GM18867 (cell line): ENCODE results near the gene SETBP1.

Experiments
- ATAC-seq: cut with Tn5 transposase; IDR thresholded peaks from one replicate; pipeline ENCODE4 v1.9.1; 2021; ENCODE audit warnings: mild to moderate bottlenecking, moderate library complexity; ENCODE audit not compliant: unreplicated experiment

Gene SETBP1

DNA sequence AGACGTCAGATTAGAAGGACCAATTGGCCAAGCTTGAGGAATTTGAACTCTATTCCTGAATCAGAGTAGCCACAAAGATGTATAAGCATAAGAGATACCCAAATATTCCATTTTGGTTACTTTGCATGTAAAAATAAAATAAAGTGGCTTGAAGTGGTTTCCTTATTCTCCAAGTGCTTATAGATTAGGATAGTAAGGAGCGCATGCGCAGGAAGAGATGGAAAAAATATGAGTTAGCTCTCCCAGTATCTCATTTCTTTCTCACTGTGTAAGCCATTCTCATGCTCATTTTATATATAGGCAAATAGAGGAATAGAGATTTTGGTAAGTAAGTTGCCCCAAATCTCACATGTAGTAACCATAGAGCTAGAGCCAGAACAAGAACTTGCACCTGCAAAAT is 241.3 kb downstream of the SETBP1 start:
- ATAC-seq = no peak

- no peak for ATAC-seq
These were observed 242.3 kb downstream of the SETBP1 start for GRCh38 chr18:44922968-44923367.

GRCh38 chr18:44924785-44925499 is 244.3 kb downstream of the SETBP1 start:
- ATAC-seq = no peak

DNA sequence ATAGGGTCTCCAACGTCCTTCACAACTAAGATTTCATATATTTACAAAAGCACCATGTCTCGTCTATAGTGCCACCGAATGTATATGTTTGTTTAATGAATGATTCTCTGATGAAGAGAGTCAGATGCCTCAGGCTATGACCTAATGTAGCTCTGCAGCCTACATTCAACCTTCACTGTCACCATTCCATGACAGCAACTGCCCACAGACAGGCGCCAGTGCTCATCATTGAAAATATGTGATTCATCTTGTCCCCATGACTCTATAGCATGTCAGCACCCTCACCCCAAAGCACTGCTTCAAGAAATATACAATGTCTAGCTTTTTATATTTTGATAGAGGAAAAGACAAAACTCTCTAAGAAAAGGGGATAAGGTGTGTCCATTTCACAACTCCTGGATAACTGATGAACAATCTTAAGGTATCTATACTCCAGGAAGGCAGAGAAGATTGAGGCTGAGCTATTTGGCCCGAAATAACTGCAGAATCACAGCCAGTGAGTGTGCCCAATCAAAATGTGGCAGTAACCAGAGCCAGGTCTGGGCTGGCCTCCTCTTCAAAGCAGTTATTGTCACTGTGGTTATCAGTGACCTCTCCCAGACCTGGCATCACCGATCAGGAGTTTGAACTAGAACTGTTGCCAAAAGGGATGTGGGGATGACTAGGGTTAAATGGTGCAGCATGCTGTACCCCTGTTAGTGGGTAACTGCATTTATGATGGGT is 246.6 kb downstream of the SETBP1 start:
- ATAC-seq = no peak

- ATAC-seq = no peak
These were observed 254.2 kb downstream of the SETBP1 start for GRCh38 chr18:44934901-44935300.

DNA sequence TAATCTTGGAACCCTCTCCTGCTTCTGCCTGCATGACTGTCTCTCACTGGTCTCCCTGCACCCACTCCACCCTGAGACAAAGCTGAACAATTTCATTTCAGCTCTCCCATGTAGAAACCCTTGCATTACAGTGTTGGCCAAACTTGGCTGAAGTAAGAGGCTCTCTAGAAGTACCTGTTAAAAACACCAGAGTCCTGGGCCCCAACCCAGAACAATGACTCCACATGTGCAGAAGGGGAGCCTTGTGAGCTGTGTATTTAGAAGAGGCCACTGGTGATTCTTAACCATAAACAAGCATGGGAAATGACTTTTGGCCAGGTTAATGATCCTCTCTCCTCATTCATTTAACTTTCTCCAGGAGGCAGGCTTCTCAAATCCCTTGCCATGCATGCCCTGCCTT is 254.8 kb downstream of the SETBP1 start:
- no peak for ATAC-seq

DNA sequence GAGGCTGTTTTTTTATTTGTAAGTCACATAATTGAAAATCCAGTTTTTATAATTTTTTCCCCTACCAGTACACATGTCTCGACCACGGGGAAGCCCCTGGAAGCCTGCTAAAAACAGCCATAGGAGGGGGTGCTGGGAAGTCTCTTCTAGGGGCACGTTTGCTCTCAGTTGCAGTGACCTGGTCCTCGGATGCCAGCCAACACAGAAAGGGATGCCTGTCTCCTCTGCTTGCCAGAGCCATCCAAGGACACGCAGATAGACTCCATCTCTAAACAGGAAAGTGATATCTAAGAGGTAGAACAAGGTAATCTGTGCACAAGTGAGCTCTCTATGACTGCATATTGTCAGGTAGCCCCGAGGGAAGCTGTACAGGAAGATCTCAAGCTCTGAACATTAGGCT is 255.8 kb downstream of the SETBP1 start:
- no peak for ATAC-seq

DNA sequence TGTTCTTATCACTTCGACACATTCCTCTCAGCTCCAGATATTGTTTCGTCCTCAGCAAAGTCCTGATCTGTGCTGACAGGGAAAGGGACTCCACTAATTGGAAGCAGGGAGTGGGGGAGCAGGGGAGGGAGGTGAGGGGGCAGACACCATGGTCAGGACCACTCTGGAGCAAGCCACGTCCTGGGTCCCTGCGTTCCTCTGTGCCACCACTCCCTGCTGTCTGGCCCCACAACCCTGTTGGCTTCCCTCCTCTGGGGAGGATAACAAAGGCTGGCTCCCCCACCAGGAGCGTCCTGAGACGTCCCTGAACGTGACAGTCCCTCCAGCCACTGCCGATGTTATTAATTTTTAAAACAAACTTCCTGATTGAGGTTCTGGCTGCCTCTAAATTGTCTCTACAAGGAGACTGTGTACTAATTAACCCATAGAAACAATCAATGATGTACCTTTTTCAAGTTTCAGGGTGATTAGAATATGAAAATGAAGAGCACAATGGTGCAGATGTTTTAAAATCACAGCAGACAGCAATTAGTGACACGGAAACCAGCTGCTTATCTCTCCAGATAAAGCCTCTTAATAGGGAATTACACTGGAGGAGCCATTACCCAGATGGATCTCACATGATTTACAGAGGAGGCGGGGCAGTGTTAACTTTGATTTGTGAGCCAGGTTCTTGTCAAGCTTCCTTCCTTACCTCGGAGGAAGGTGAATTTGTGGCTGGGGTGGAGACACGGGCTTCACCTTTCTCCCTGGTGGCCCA is 257.5 kb downstream of the SETBP1 start:
- ATAC-seq = no peak

- no peak for ATAC-seq
These were observed 258.3 kb downstream of the SETBP1 start for GRCh38 chr18:44938720-44939665.

- no peak for ATAC-seq
These were observed 260.8 kb downstream of the SETBP1 start for GRCh38 chr18:44941516-44941915.

GRCh38 chr18:44942073-44942472 is 261.4 kb downstream of the SETBP1 start:
- no peak for ATAC-seq

- no peak for ATAC-seq
These were observed 262.7 kb downstream of the SETBP1 start for GRCh38 chr18:44943311-44943881.

GRCh38 chr18:44944461-44944860 is 263.8 kb downstream of the SETBP1 start:
- no peak for ATAC-seq

DNA sequence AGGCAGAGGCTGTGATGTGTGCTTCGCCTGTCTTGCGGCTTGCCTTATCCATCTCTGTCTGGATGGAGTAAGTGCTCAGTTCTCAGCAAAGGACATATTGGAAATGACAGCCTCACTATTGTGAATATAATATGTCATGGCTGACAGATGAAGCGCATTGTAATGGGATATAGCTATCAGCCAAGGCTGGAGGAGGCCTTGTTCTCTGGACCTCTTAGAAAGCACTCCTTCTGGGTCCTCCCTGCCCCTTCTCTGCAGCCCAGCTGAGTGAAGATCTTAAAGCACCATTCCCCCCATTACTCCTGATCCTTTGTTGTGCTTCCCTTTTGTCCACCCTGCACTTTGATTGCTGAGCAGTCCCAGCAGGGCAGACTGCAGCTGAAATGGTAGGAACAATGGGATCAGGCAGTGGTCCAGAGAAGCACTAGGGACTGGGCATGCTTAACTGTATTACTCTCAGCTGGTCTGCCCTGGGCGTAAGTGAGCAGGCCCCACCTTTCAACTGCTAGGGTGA is 265.3 kb downstream of the SETBP1 start:
- no peak for ATAC-seq

GRCh38 chr18:44946529-44947113 is 265.9 kb downstream of the SETBP1 start:
- ATAC-seq = no peak

GRCh38 chr18:44949967-44950366 is 269.3 kb downstream of the SETBP1 start:
- no peak for ATAC-seq

DNA sequence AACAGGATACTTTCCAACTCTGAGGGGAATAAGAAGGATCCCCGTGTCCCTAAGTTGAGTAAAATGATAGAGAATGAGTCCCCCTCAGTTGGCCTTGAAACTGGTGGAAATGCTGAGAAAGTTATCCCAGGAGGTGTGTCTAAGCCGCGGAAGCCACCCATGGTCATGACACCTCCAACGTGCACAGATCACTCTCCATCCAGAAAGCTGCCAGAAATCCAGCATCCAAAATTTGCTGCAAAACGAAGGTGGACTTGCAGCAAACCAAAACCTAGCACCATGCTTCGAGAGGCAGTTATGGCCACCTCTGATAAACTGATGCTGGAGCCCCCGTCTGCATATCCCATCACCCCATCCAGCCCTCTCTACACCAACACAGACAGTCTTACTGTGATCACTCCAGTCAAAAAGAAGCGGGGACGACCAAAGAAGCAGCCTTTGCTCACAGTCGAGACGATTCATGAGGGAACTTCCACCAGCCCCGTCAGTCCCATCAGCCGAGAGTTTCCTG is 270.1 kb downstream of the SETBP1 start:
- ATAC-seq = no peak

DNA sequence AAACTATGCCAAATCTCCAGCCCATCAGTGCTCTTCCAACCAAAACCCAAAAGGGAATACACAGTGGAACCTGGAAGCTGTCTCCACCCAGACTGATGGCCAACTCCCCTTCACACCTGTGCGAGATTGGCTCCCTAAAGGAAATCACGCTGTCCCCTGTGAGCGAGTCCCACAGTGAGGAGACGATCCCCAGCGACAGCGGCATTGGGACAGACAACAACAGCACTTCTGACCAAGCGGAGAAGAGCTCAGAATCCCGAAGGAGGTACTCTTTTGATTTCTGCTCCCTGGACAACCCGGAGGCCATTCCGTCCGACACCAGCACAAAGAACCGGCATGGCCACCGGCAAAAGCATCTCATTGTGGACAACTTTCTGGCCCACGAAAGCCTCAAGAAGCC is 271.1 kb downstream of the SETBP1 start:
- no peak for ATAC-seq

- ATAC-seq = no peak
These were observed 273.6 kb downstream of the SETBP1 start for GRCh38 chr18:44954257-44954656.

GRCh38 chr18:44955825-44956224 is 275.1 kb downstream of the SETBP1 start:
- no peak for ATAC-seq
